ENCODE measurements around the gene SLC18B1.
A peak's percentile ranks its signal among the peaks of the same experiment; 100 is the strongest.
"Not testable (repeated sequence)": the region's sequence is repeated elsewhere in the genome, so short reads cannot be mapped to it uniquely, and the experiment has no call there.

Gene SLC18B1

GRCh38 chr6:132798869-132799538 is 567 bp upstream of the SLC18B1 start:
- peak; percentile 9 to 32 for DNase-seq

DNA sequence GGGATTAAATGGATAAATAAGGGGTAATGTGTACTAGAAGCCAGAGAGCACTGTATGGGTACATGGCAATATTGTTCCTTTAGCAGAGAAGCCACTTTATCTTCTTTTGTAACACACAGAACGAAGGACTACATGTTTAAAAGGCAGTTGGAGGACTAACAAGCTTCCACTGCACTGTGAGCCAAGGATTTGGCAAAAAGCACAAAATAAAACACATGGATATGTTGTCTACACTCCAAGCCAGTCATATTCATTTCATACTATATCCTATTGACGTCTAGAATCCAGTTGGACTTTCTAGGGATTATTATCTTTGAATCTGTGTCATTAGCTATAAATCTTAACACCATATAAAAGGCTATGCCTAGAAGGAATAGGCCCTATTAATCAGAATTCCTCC is 3.0 kb downstream of the SLC18B1 start:
- DNase-seq = no peak

DNA sequence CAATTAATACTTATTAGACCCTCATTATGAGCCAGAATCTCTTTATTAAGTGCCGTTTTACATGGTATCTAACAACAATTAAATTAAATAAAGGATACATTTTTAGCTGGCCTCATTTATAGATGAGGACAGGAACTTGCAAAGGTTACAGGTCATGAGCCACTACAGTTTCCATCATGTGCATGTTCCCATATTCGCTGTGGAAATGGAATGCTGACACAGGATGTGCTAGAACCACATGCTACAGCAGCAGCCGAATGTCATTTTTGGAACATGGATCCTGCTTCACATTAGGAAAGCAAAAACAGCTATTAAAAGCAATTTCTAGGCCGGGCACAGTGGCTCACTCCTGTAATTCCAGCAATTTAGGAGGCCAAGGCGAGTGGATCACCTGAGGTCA is 5.9 kb downstream of the SLC18B1 start:
- no peak for DNase-seq

GRCh38 chr6:132790450-132790849 is 8.0 kb downstream of the SLC18B1 start:
- DNase-seq = no peak

GRCh38 chr6:132789396-132789776 is 9.1 kb downstream of the SLC18B1 start:
- DNase-seq = no peak

DNA sequence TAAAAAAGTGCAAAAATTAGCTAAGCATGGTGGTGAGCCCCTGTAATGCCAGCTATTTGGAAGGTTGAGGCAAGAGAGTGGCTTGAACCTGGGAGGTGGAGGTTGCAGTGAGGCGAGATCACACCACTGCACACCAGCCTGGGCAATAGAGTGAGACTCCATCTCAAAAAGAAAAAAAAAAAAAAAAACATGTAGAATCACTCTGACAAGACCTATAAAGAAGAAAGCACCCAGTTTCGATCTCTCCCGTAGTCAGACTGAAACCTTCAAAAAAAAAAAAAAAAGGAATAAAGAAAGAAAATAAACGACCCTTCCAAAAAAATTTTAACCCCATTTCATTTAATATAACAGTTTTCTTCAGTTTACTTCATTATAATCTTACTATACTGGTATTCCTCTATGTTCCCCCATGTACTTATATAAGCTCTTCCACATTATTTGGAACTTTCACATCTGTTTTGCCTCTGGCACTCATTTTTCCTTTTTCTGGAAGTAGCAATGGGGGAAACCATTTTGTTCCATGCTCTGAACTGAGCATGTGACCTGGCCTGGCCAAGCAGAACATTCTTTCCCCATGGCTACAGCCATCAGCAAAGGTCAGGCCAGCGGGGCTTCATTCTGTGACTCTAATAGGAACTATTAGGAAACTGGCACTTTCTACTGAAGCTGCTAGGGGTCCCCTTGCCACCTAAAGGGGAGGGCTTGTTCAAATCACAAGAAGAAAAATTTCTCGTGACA is 9.6 kb downstream of the SLC18B1 start:
- no peak for DNase-seq

- DNase-seq = no peak
Observed at GRCh38 chr6:132785936-132786335, 12.5 kb downstream of the SLC18B1 start.

DNA sequence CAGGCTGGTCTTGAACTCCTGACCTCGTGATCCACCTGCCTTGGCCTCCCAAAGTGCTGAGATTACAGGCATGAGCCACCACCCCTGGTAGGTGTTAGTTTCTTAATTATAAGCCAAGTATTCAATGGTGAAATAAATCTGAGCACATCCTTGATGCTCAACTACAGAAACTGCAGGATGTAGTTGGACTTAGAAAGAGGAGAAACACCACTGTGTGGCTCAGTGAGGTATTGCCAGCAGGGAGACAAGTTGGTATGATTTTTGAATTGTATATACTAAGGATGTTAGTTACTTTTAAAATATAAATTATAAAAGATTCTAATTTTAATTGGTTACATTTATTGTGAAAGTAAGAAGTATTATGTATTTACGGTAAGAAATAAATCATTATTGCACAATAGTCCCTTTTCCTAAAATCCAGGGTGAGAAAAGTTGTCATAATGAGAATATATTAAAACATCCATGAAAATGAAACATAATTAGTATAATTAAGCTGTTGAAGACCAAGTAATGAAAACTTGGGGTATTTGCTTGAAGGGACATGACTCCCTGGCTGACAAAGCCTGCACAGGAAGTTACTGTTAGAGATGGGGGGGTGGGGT is 17.6 kb downstream of the SLC18B1 start:
- DNase-seq = no peak

GRCh38 chr6:132777881-132778280 is 20.6 kb downstream of the SLC18B1 start:
- not testable (repeated sequence) for DNase-seq

DNA sequence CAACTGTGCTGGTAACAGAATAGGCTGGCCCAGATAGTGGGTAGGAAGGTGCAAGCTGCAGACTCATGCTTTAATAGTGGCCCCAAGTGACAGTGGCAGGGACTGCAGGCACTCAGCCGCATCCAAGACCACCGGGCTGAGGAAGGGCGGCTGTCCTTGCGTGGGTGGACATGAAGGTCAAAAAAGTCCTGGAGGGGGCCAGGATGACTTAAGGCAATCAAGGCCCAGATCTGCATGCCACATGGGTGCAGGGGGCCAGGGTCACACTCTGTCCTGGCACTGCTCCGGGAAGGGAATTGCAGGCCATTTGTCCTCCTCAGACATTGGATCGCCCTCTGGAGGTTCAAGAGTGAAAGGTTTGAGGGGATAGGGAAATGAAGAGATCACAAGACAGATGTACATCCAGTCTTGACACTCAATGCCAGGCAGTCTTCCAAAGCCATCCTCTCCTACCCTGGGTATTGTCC is 30.4 kb downstream of the SLC18B1 start:
- no peak for DNase-seq

DNA sequence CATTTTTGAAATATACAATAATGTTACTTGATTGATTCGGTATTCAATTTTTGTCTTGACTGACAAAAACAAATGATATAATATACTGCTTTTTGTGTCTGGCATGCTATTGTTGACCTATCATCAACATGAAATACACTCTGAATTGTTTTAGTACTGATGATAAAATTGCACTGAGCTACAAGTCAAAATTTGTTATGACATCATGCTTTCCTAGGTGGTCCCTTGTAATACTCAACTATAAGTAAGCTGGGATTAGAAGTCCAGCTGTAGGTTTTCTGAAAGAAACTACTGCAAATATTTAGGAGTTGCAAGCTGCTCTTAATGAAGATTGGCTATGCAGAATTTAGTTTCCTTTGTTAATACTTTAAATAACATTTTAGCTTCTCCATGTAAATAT is 32.9 kb downstream of the SLC18B1 start:
- no peak for DNase-seq

- DNase-seq = peak in 1 of 2 experiments; percentile 41
Observed at GRCh38 chr6:132764370-132764769, 34.1 kb downstream of the SLC18B1 start.

- DNase-seq = no peak
Observed at GRCh38 chr6:132763269-132763668, 35.2 kb downstream of the SLC18B1 start.

GRCh38 chr6:132760256-132760655 is 38.2 kb downstream of the SLC18B1 start:
- DNase-seq = no peak

- no peak for DNase-seq
Observed at GRCh38 chr6:132758689-132759088, 39.7 kb downstream of the SLC18B1 start.

GRCh38 chr6:132752255-132752654 is 46.2 kb downstream of the SLC18B1 start:
- DNase-seq = no peak

- DNase-seq = no peak
Observed at GRCh38 chr6:132751828-132752227, 46.6 kb downstream of the SLC18B1 start.

- DNase-seq = no peak
Observed at GRCh38 chr6:132751306-132751705, 47.1 kb downstream of the SLC18B1 start.

- DNase-seq = no peak
Observed at GRCh38 chr6:132750455-132751248, 47.8 kb downstream of the SLC18B1 start.

DNA sequence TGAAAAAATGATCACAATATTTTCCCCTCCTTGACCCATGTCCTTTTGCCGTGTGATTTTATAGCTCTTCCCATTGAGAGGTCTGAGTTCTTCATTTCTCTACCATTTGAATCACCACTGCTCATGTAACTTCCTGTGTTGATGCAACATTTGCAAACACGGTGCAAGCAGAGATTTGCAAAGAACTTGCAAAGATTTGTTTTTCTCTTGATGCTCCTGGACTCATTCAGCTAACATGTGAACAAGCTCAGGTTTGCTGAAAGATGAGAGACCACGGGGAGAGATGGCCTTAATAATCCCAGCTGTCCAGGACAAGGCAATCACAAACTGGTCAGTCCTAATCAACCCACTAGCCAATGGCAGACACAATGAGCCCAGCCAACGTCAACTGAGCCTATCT is 49.3 kb downstream of the SLC18B1 start:
- DNase-seq = no peak

DNA sequence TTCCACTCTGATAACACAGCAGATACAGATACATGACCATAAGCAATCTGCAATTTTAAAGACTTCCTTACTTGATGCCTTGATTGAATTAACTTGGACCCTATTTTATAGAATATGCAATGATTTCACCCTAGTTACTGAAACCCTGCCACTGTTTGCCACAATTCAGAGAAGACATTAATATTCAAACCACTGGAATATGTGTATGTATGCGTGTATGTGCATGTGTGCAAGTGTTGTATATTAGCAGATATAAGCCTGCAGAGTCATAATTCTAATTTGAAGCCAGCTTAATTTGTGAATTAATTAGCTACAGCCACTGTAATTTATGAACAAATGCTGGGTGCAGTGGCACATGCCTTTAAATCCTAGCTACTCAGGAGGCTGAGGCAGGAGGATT is 50.0 kb downstream of the SLC18B1 start:
- DNase-seq = no peak

GRCh38 chr6:132746048-132746447 is 52.4 kb downstream of the SLC18B1 start:
- no peak for DNase-seq

DNA sequence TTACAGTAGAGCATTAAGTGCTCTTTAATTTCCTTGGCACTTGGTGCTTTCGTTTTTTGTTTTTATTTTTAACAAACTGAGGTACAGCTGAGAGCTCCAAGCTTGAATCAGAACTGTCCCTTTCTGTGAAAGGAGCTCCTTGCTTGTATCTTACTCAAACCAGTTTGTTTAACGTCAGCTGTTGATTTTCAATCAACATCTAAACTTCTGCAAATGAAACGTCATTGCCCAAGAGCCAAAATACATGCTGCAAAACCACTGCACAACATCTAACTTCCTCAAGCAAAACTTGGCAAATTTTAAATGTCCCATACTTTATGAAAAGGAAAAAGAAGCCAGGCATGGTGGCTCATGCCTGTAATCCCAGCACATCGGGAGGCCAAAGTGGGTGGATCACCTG is 55.9 kb downstream of the SLC18B1 start:
- no peak for DNase-seq

Data from NCI-H446 (cell line).